Epidermal melanocyte (primary cell): ENCODE data around the gene HPCAL1.
A peak's percentile ranks its signal among the peaks of the same experiment; 100 is the strongest.
"Not testable (repeated sequence)": the region's sequence is repeated elsewhere in the genome, so short reads cannot be mapped to it uniquely, and the experiment has no call there.

Experiments
- DNase-seq: peaks from one replicate; pipeline ENCODE4 v3.0.0; 2011; ENCODE audit warnings: low spot score; ENCODE audit not compliant: insufficient read length

Gene HPCAL1

DNA sequence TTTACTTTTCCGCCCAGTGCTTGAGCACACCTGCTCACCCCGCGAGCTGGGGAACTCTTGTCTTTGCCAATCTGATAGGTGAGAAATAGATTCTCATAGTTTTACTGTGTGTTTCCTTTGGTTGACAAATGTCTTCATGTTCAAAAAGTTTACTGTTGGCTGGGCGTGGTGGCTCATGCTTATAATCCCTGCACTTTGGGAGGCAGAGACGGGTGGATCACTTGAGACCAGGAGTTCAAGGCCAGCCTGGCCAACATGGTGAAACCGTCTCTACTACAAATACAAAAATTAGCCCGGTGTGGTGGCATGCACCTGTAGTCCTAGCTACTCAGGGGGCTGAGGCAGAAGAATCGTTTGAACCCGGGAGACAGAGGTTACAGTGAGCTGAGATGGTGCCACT lies 135.1 kb downstream of the HPCAL1 start:
- DNase-seq = no peak

DNA sequence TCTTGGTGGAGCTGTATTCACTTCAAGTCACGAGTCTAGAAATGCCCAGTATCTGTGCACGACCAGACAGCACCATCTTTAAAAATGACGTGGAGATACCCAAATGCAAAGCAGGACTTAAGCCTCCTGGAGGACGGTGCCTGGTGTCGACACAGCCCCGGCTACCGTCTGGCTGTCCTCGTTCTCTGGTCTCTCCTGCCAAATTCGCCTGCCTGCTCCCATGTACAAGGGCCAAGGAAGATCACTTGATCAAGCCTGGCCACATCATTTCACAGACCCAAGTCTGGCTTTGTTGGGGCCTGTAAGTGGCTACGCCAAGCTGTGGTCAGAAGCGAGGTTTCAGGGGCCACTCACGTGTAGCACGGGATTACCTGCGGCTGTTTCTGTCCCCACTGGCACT lies 136.0 kb downstream of the HPCAL1 start:
- no peak for DNase-seq

DNA sequence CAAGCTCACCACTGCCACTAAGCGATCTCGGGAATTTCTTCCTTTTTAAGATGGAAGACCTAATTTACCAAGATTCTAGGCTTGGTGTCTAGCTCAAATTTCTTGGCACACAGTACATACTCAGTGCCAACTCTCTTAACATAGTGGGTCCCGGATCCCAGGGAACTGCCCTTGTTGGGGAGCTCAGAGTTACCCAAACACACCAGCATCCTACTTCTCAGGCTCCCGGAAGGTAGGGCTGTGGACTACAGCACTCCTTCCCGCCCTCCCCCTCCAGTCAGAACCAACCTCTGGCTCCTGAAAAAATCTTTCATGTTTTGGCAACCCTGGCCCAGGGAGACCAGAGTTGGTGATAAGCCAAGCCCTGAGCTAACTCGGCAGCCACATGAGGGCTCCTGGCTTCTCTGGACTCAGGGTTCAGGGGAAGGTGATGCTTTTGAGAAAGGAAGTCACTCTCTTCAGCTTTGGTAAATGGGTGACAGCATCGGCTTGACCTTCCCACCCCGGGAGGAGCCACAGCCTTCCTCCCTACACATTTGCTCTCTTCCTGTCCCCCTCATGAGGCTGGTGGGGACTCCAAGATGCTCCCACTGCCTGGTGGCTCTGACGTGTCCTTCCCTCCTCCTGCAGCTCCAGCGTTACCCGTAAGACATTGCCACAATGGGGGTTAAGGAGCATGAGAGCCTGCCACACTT lies 136.6 kb downstream of the HPCAL1 start:
- DNase-seq = no peak

DNA sequence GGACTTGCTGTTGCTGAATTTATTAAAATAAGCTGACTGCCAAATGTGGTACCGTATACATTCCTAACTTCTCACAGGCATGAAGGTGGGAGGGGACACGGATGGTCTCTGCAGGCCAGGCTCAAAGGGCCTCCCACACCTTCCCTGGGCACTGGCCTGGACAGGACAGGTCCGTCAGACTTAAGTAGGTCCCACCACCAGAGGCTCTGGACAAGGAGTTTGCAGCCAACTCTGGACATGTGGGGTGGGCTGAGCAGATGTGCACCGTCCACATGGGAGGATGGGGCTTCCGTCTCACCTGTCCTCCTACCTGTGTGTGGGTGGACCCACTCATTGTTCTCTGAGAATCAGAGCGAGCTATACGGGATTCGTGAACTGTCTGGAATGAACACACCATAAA lies 137.3 kb downstream of the HPCAL1 start:
- no peak for DNase-seq

DNA sequence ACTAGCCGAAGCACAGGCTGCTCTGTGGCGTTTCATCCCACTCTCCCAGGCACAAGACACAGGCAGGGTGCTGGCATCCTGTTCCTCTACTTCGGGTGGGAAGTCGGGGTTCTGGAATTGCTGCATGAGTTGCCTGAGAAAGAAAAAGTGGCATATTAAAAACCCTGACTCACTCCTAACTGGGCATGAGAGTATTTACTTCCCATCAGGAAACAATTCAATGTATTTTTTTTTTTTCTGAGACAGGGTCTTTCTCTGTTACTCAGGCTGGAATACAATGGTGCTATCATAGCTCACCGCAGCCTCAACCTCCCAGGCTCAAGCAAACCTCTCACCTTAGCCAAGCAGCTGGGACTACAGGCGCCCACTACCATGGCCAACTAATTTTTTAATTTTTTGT lies 138.0 kb downstream of the HPCAL1 start:
- DNase-seq = no peak

DNA sequence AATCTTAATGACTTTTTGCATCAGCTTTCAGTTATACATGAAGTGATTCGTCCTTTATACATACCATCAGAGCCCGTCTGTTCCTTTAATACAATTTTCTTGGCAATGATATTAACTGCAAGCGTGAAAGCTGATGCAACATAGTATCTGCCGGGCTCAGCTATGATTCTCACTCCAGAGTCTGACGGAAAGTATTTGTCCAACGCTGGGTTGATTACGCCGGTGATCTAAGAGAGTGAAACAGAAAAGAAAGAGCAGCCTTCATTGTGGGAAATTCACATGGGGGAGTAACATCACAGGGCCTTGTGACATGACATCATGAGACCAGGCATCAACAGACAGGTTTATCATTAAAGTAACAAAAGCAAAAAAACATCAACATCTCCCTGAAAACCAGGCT lies 139.2 kb downstream of the HPCAL1 start:
- DNase-seq = no peak

DNA sequence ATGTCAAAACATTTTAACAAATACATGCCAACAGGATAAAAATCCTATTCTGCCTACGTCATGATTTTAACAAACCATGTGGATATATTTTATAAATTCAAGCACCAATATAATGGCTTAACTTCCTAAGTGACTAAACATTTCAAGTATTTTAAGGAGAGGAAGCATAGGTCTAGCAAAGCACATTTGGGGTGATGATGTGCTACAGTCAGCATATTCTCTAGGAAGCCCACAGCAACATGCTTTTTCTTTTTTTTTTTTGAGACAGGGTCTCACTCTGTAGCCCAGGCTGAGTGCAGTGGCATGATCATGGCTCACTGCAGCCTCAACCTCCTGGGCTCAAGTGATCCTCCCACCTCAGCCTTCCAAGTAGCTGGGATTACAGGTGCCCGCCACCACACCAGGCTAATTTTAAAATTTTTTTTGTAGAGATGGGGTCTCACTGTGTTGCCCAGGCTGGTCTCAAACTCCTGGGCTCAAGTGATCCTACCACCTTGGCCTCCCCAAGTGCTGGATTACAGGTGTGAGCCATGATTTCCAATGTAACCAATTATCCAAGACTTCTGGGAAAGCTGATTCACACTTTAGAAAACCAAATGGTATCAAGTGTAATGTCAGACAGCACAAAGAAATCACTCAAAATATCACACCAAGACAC lies 139.9 kb downstream of the HPCAL1 start:
- not testable (repeated sequence) for DNase-seq

DNA sequence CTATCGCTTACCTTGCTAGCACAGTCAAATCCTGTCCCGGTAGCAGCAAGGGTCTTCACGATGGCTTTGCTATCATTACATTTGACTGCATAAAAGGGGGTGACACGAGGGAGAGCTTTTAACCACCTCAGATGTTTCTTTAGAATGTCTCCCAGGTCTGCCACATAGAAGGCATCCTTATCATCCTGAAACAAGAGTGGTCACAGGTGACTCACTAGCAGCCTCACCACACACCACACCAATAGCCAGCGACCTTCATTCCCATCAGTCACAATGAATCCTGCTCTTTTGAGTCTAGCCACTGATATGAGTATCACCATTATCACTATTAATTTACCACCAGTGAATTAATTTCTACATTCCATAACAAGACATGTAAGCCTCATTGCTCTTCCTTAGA lies 141.8 kb downstream of the HPCAL1 start:
- DNase-seq = no peak

DNA sequence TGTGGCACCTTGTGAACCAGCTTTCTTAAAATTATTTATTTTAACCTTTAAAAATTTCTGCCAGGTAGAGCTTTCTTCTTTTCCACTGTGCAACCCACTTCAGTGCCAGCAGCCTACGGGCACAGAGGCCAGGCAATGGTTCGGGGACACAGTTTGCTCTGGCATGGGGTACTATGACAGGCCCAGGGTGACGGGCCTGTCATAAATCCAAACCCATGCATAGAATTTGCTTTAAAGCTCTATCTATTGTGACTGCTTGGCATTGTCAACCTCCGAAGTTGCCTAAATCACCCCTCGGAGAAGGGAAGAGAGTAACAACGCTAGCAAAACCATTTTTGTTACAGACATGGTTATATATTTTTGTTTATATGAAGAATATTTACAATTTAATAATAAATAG lies 143.9 kb downstream of the HPCAL1 start:
- DNase-seq = no peak

DNA sequence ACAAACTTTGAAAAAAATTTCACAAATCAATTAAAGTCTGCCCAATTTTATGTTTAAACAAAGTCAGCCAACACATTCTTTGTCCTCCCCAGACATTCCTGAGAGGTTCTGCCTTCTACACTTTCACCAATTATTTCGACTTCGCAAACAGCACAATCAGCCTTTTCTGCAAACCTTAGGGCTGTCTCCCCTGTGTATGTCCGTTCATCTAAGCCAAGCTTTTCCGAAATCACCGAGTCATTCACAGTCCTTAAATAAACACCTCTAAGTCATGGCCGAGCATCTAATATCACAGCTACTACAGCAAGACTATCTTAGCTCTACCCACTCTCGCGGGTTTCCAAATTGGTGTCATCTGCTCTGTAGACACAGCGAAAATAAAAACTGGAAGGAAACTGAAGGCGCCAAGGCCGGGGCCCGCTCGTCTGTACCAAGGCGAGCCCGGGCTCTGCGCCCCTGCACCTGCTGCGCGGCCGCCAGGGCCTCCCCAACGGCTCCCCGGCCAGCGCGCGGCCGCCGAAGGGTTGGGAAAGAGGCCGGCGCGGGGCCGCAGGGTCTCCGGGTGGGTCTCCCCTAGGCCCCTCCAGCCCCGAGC lies 144.7 kb downstream of the HPCAL1 start:
- DNase-seq = no peak

DNA sequence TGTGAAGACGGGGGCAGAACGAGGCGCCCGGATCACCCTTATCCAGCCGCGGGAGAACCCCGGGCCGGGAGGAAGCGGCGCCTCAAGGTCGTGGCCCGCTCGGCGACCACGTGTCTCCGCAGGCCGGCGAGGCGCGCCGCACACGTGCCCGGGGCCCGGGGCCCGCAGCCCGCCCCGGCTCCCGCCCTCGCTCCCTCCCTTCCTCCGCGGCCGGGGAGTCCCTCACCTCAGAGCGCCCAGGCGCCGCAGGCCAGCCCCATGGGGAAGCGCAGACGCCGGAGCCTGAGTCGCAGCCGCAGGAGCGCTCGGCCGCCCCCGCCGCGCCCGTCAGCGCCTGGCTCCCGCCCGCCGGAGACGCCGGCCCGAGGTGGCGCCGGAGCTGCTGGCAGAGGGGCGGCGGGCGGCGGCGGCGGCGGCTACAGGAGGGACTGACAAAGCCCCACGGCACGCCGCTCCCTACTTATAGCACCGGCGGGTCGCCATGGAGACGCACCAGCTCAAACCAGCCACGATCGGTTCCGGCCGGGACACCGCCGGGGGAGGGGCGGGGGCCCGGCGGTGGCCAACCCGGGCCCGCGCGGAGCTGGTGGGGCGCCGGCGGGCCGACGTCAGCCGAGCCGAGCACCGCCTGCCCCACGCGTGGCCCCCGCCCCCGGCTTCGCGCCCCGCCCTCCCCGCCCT lies 145.3 kb downstream of the HPCAL1 start, which contains the start of gene ODC1:
Gene ODC1 (minus strand): TSS at position 433 of the 681 bp plus-strand sequence. CDS start 3,295 bp downstream, outside the sequence.
- peak; percentile 74 for DNase-seq

DNA sequence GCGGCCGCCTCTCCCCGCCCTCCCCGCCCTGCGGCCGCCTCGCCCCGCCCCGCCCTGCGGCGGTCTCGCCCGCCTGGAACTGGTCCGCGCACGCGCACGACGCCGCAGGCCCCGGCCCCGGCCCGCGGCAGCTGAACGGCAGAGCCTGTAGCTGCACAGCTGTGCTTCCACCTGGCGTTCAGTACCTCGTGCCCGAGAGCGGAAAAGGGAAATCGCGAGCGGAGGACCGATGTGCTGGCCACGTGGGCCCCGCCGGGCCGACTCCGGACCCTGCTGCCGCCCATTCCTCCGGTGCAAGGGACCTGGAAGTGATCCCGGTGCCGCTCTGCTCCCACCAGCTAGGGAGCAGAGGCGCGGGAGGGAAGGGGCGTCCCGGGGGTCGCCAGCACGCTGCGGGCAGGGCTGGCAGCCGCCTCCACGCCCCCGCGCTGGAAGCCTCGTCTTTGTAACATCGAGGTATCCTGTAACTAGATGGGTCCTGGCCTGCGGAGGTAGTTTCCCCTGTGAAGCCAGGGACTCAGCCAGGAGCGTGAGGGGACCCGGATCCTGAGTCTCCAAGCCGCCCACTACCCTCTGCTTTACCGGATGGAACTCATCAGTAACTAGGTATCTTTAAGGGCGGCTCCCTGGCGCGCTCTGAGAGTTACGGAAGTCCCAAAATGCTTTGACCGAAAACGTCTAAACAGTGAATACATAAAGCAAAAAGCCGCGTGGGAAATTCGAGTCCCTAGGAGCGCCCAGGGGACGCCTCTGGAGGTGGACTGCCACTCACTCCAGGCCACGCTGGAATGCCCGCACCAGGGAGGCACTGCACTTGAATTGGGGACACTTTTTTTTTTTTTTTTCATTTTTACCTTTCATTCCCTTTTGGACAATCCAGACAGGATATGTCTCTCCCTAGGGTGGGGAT lies 146.1 kb downstream of the HPCAL1 start:
- no peak for DNase-seq

DNA sequence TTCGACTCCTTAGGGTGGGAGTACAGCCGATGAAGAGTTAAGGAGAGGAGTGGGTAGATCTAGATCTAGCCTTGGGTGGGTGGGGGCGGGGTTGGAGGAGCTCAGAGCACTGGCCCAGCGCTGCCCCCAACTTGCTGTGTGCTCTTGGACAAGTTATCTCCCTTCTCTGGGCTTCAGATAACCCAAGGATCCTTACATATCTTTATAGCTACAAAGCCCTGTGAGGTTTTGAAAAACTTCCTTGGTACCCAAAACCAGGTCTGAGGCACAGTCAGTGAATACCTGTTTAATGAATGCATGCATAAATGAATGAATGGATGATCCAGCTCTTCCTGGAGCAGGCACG lies 146.8 kb downstream of the HPCAL1 start:
- no peak for DNase-seq

DNA sequence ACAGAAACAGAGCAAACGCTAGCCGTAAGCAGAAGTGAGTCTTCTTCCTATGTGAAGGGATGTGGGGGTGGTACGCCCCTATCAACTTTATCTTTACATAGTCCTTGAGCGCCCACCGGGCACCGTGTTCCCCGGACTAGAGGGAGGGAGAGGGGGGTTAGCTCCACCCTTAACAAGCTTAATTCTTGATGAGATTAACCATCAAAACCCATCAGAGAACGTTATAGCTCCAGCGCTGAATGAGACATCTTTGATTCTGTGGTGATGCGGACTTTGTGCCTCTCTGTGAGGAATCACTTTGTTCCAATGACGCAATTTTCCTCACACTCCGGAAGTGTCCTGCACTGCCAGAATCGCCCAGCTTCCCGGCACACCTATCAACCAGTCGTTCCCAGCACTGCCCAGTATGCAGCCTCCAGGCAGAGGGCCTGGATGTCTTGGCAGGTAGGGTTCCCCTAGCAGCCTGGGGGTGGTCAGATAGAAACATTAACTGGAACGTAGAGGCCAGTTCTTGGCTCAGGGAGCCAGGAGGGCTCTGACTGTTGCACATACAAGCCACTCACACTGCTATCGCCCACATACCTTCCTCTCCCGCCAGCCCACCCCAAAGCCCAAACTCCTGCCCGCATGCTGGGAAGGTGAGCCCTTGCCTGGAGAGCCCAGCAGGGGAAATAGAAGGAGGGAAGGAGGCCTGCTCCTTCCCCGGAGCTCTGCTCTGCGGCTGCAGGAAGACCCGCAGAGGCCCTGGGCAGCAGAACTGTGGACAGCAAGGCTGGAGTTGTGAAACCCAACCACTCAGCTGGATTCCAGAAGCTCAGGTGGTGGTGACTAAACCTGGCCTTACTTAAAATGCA lies 147.4 kb downstream of the HPCAL1 start:
- DNase-seq = no peak

DNA sequence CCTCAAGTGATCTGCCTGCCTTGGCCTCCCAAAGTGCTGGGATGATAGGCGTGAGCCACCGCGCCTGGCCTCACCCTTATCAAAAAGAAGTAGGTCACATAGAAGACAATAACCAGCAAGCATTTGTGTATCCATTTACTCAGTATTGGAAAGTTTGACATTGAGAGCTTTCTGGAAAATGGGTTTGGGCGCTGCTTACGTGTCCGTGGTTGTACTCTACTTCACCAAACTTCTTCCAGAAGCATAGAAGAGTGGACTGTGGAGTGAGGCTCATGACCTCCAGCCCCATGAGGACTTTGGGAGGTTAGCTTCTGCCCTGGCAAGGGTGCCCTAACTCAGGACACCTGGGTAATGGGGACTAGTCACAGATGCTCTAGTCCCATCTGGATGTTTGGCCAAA lies 149.1 kb downstream of the HPCAL1 start:
- DNase-seq = no peak

DNA sequence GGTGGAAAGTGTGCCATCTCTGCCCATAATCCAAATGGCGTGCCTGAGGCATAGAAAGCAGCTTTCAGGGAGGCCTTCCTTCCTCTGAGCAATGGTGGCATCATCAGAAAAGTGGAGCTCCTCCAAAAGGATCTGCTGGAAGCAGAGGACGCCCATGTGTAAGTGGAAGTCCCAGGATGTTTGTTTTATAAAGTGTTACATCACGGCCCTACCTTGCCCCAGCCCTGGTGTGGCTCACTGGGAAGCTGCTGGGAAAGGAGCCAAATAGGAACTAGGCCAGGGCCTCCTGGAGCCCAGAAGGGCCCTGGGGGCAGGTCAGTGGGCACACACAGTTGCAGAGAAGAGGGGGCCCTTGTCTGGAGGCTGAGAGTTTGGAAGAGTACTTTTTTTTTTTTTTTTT lies 149.6 kb downstream of the HPCAL1 start:
- DNase-seq = no peak

DNA sequence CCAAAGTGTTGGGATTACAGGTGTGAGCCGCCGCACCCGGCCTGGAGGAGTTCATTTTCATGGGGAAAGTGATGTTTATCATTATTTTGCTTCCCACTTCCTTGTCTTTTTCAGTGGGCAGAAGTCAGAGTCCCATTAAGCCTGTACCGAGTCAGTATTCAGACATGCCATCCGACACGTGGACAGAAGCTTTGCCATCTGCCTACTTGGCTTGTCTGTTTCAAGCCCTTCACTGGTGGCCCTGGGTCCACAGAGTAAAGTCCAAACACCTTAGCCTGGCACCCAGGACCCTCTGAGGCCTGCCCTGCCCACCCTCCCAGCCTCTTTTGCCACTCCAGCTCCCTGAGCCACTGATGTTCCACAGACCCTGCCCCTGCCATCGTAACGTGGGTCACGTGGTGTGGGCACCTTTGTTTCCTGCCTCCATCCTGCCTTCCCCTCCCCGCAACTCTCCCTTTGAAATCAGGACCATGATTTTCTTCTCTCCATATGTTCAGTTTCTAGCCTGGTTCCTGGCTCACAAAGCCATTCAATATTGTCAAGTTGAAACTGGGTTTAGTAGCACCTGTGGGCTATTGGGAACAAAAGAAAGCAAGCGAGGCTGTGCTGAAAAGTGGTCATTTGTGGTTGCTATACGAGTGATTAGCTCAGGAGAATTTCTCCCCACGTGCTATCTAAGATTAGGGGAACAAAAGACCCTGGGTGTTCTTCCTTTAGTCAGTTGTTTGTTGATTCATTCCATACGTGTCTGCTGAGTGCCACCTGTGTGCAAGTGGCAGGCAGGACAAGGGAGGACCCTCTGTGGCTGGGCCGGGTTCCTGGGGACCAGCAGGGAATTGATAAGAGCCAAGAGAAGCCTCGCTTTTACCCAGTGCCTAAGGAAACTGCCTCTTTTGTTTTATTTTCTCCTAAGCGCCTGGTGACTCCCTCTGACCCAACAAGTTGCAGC lies 150.5 kb downstream of the HPCAL1 start:
- DNase-seq = no peak

DNA sequence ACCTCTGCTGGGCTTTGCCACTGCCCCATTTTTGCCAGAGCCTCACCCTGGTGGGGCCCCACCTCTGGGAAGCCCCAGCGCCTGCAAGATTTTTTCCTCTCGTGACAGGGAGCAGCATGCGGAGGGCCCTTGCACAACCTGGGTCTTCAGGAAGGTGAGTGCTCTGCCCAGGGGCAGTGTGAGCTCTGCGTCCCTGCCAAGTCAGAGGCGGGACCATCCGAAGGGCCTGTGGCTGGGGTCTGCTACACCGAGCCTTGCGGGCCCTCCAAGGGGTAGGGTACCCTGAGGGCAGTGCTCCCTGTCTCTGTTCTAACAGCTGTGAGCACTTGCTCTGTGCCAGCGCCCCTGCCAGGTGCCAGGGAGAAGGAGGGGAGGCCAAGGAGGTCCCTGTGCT lies 151.2 kb downstream of the HPCAL1 start:
- no peak for DNase-seq

DNA sequence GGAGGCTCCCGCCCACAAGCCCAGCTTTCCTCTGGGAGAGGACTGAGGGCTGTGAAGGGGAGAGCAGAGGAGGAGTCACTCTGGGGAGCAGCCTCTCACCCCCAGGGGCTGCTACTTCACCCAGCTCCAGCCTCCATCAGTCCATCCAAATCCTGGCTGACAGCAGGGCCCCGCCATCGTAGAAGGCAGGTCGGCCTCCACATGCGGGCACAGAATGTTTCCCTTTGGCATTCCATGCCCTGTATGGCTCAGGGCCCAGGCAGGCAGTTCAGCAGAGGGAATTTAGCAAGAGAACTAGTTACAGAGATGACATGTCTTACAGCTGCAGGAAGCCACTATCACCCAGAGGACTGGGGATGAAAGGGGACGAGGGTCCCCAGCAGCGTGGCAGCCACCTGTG lies 151.8 kb downstream of the HPCAL1 start:
- DNase-seq = no peak
